GM06990 (cell line): ENCODE results near the gene NINL.

Experiments
- DNase-seq: peaks from one replicate; pipeline ENCODE4 v3.0.0-alpha.2; 2011; ENCODE audit not compliant: insufficient read length; ENCODE audit errors: extremely low read depth
- H3K27me3 ChIP-seq: replicated peaks from 2 replicates; pipeline ENCODE4 v1.6.0; 2011; ENCODE audit warnings: low read length; ENCODE audit not compliant: control insufficient read depth, insufficient read depth
- H3K36me3 ChIP-seq: 2 replicates; pipeline ENCODE4 v1.5.1; 2011; ENCODE audit warnings: low read length; ENCODE audit not compliant: control insufficient read depth, insufficient read depth
- H3K4me3 ChIP-seq: replicated peaks from 2 replicates; pipeline ENCODE4 v1.5.1; 2011; ENCODE audit warnings: low read depth, mild to moderate bottlenecking, control low read depth, low read length
- CTCF ChIP-seq: IDR thresholded peaks from 2 replicates; pipeline ENCODE4 v1.5.1; 2011; ENCODE audit warnings: low read length, control low read depth, mild to moderate bottlenecking, inconsistent platforms; ENCODE audit not compliant: insufficient read depth, poor library complexity, severe bottlenecking

NINL gene

GRCh38 chr20:25623736-25624499 is 38.6 kb upstream of the NINL start, which contains the start of gene NANP:
Gene NANP (minus strand): TSS chr20:25624014. CDS start chr20:25623948, 66 bp downstream.
- Histone ChIP-seq H3K36me3 (no peaks in the 10 kb centered on the region), H3K27me3 (no peaks in the 10 kb centered on the region), H3K4me3 (peak within 1 kb of the TSS; percentile 88)
- peak; percentile 98 for DNase-seq
- no peak for TF ChIP-seq CTCF

- Histone ChIP-seq H3K4me3 (peak overlapping the region; percentile 88), H3K36me3 (no peaks in the 10 kb centered on the region)
- DNase-seq, result no peak
These were observed 37.9 kb upstream of the NINL start for GRCh38 chr20:25623225-25623735.

GRCh38 chr20:25622450-25623224 is 37.3 kb upstream of the NINL start:
- Histone ChIP-seq H3K36me3 (no peaks in the 10 kb centered on the region), H3K27me3 (no peaks in the 10 kb centered on the region), H3K4me3 (peak overlapping the region; percentile 88)
- no peak for TF ChIP-seq CTCF
- DNase-seq, result no peak

More at GRCh38 chr20:25623225-25623735, 37.9 kb upstream of the NINL start:
- no peaks in the 10 kb centered on the region for H3K27me3 ChIP-seq
- no peak for TF ChIP-seq CTCF

GRCh38 chr20:25622049-25622448 is 36.7 kb upstream of the NINL start:
- no peak for DNase-seq
- Histone ChIP-seq H3K27me3 (no peaks in the 10 kb centered on the region), H3K4me3 (no peak overlapping the region), H3K36me3 (no peaks in the 10 kb centered on the region)
- no peak for TF ChIP-seq CTCF

GRCh38 chr20:25619514-25619913 is 34.2 kb upstream of the NINL start:
- no peaks in the 10 kb centered on the region for H3K27me3 ChIP-seq
- no peak for TF ChIP-seq CTCF
- H3K4me3 ChIP-seq, result no peak overlapping the region

More at GRCh38 chr20:25619514-25619913, 34.2 kb upstream of the NINL start:
- H3K36me3 ChIP-seq, result no peaks in the 10 kb centered on the region
- DNase-seq, result no peak
